HepG2 (cell line): Measurements from ENCODE around the gene PCSK5. TPM values are rescaled to one million over a fixed set of nuclear protein-coding genes. Genes with fewer than 3 reads are reported as not detected.
A peak's percentile ranks its signal among the peaks of the same experiment; 100 is the strongest.

Experiments used
- ATAC-seq: fragments of 200-7000 bp; cut with Tn5 transposase; 3 replicates; pipeline ENCODE4 v1.9.1; 2020; ENCODE audit warnings: mild to moderate bottlenecking, moderate library complexity
- BruUV-seq: library from RNA; stranded (reverse); fragments of 400-500 nt; replicated peaks from 2 replicates; lab custom pipeline; 2021; lab: Mats Ljungman, UMichigan
- CTCF ChIA-PET: fragments of 300-600 bp; formaldehyde crosslinking; extraction: SDS; loops from one replicate; lab custom pipeline; 2021; ENCODE audit warnings: low total read pairs, inconsistent platforms, low intra/inter-chr PET ratio; lab: Yijun Ruan, JAX
- POLR2A ChIA-PET: fragments of 350-600 bp; sonication (Branson Sonifier 250); formaldehyde crosslinking; loops from one replicate; lab custom pipeline; 2020; ENCODE audit warnings: antibody characterized with exemption, inconsistent platforms; lab: Yijun Ruan, JAX
- DNase-seq: peaks from one replicate; pipeline ENCODE4 v3.0.0-alpha.2; 2015; ENCODE audit warnings: low spot score
- FAIRE-seq: peaks from 3 replicates; lab custom pipeline; 2011; peaks lifted over from hg19 to GRCh38; lab: Jason Lieb, UNC
- H2AFZ ChIP-seq: one replicate; pipeline ENCODE4 v1.6.1; 2011; ENCODE audit warnings: low read length, inconsistent platforms
- H3K27ac ChIP-seq: fragments of 300-600 bp; 3 replicates; pipeline ENCODE4 v1.8.0; 2011; ENCODE audit warnings: mixed run types, mild to moderate bottlenecking, mixed read lengths, low read length, inconsistent platforms; ENCODE audit not compliant: insufficient read depth; ENCODE audit errors: extremely low read length
- H3K27me3 ChIP-seq, 2 experiments: fragments of 200-600 bp in 1 of 2; 2 replicates in 1 of 2; 3 replicates in 1 of 2; pipeline versions ENCODE4 v1.6.0 to v1.8.0; 2011; ENCODE audit warnings: low read length in 2 of 2, mild to moderate bottlenecking in 2 of 2, moderate library complexity in 2 of 2, inconsistent platforms in 1 of 2; ENCODE audit not compliant: insufficient read depth in 2 of 2, control insufficient read depth in 1 of 2
- H3K36me3 ChIP-seq, 2 experiments: fragments of 200-600 bp in 1 of 2; replicated peaks in 1 of 2; 2 replicates in 1 of 2; 3 replicates in 1 of 2; pipeline versions ENCODE4 v1.5.1 to v1.8.0; 2011; ENCODE audit warnings: low read length in 2 of 2, inconsistent platforms in 1 of 2; ENCODE audit not compliant: insufficient read depth in 2 of 2, control insufficient read depth in 1 of 2
- H3K4me1 ChIP-seq: 2 replicates; pipeline ENCODE4 v1.5.1; 2012; ENCODE audit warnings: low read length, inconsistent platforms; ENCODE audit not compliant: insufficient read depth
- H3K4me2 ChIP-seq: 2 replicates; pipeline ENCODE4 v1.6.0; 2011; ENCODE audit warnings: low read depth, low read length, inconsistent platforms
- H3K4me3 ChIP-seq, 3 experiments: fragments of 200-600 bp in 1 of 3; sonication (generic), shearing (Covaris generic) in 1 of 3; replicated peaks in 1 of 3; 2 replicates each; pipeline ENCODE4 v1.5.1; 2011 to 2016; ENCODE audit warnings: low read length in 3 of 3, inconsistent platforms in 2 of 3, low read depth in 2 of 3, mild to moderate bottlenecking in 2 of 3, control low read depth in 1 of 3, mixed read lengths in 1 of 3; ENCODE audit not compliant: insufficient read depth in 1 of 3
- H3K79me2 ChIP-seq: one replicate; pipeline ENCODE4 v1.6.1; 2011; ENCODE audit warnings: low read length, inconsistent platforms; ENCODE audit not compliant: insufficient read depth
- H3K9ac ChIP-seq: 2 replicates; pipeline ENCODE4 v1.6.0; 2011; ENCODE audit warnings: mild to moderate bottlenecking, low read depth, low read length, inconsistent platforms; ENCODE audit not compliant: insufficient read depth
- H3K9me3 ChIP-seq: 2 replicates; pipeline ENCODE4 v1.5.1; 2012; ENCODE audit warnings: mild to moderate bottlenecking, low read length
- H4K20me1 ChIP-seq: 2 replicates; pipeline ENCODE4 v1.6.0; 2011; ENCODE audit warnings: inconsistent platforms, mild to moderate bottlenecking, low read length, moderate library complexity; ENCODE audit not compliant: insufficient read depth
- CREM ChIP-seq, 2 experiments: sonication (generic) in 1 of 2; formaldehyde crosslinking in 1 of 2; IDR thresholded peaks; 2 replicates each; pipeline versions ENCODE4 v1.4.0 to v1.6.1; 2016 to 2020; ENCODE audit warnings: antibody characterized with exemption in 1 of 2, mild to moderate bottlenecking in 1 of 2, missing genetic modification reagents in 1 of 2
- EP300 ChIP-seq, 3 experiments: sonication (generic) in 1 of 3; formaldehyde crosslinking in 1 of 3; IDR thresholded peaks; 2 replicates each; pipeline versions ENCODE4 v1.5.1 to v1.6.1; 2011 to 2020; ENCODE audit warnings: low read depth in 2 of 3, low read length in 2 of 3, borderline replicate concordance in 1 of 3, improper control_type of control experiment in 1 of 3, mild to moderate bottlenecking in 1 of 3, missing genetic modification reagents in 1 of 3, moderate library complexity in 1 of 3
- FOXJ3 ChIP-seq: sonication (generic); formaldehyde crosslinking; IDR thresholded peaks from 2 replicates; pipeline ENCODE4 v1.4.0; 2020; ENCODE audit warnings: missing genetic modification reagents, mild to moderate bottlenecking, borderline replicate concordance
- IRF2 ChIP-seq: IDR thresholded peaks from 2 replicates; pipeline ENCODE4 v1.6.1; 2018; ENCODE audit warnings: missing genetic modification reagents, missing compliant biosample characterization
- KAT2B ChIP-seq: fragments of 150-350 bp; IDR thresholded peaks from 2 replicates; pipeline ENCODE4 v1.6.1; 2014; ENCODE audit warnings: low read depth, low read length, borderline replicate concordance
- KLF12 ChIP-seq: sonication (generic); formaldehyde crosslinking; IDR thresholded peaks from 2 replicates; pipeline ENCODE4 v1.4.0; 2020; ENCODE audit warnings: missing genetic modification reagents, borderline replicate concordance
- MED8 ChIP-seq: sonication (generic); formaldehyde crosslinking; IDR thresholded peaks from 2 replicates; pipeline ENCODE4 v1.8.1; 2023; ENCODE audit warnings: mild to moderate bottlenecking, missing genetic modification reagents; ENCODE audit not compliant: insufficient replicate concordance
- MIER3 ChIP-seq: IDR thresholded peaks from 2 replicates; pipeline ENCODE4 v1.6.1; 2016; ENCODE audit warnings: missing compliant biosample characterization, borderline replicate concordance
- PCBP1 ChIP-seq: fragments of 200-400 bp; formaldehyde crosslinking; IDR thresholded peaks from 2 replicates; pipeline ENCODE4 v1.6.1; 2017; ENCODE audit warnings: mild to moderate bottlenecking, low read depth, low read length, borderline replicate concordance
- POLR2AphosphoS2 ChIP-seq: IDR thresholded peaks from 2 replicates; pipeline ENCODE4 v1.6.1; 2011; ENCODE audit warnings: low read depth, low read length, improper control_type of control experiment
- RBM39 ChIP-seq: fragments of 200-400 bp; formaldehyde crosslinking; IDR thresholded peaks from one replicate; pipeline ENCODE4 v1.6.1; 2018; ENCODE audit warnings: antibody characterized with exemption, mild to moderate bottlenecking, low read depth, low read length; ENCODE audit not compliant: poor library complexity, severe bottlenecking
- RNF2 ChIP-seq: fragments of 450-650 bp; conservative IDR thresholded peaks from 2 replicates; pipeline ENCODE4 v1.6.1; 2016; ENCODE audit warnings: low read depth
- SOX13 ChIP-seq, 3 experiments: fragments of 450-650 bp in 1 of 3; sonication (generic) in 1 of 3; formaldehyde crosslinking in 1 of 3; IDR thresholded peaks in 2 of 3; conservative IDR thresholded peaks in 1 of 3; 2 replicates each; pipeline versions ENCODE4 v1.5.0 to v1.6.1; 2016 to 2020; ENCODE audit warnings: antibody characterized with exemption in 1 of 3, mild to moderate bottlenecking in 1 of 3, missing compliant biosample characterization in 1 of 3, missing genetic modification reagents in 1 of 3, moderate library complexity in 1 of 3
- TFDP2 ChIP-seq: sonication (generic); formaldehyde crosslinking; IDR thresholded peaks from 2 replicates; pipeline ENCODE4 v1.4.0; 2020; ENCODE audit warnings: missing genetic modification reagents
- THRA ChIP-seq: sonication (generic); formaldehyde crosslinking; IDR thresholded peaks from 2 replicates; pipeline ENCODE4 v1.4.0; 2020; ENCODE audit warnings: missing genetic modification reagents, borderline replicate concordance
- ZBTB21 ChIP-seq: sonication (generic); formaldehyde crosslinking; IDR thresholded peaks from 2 replicates; pipeline ENCODE4 v1.4.0; 2020; ENCODE audit warnings: missing genetic modification reagents
- ZNF10 ChIP-seq: sonication (generic); formaldehyde crosslinking; IDR thresholded peaks from 2 replicates; pipeline ENCODE4 v1.4.0; 2020; ENCODE audit warnings: mild to moderate bottlenecking, low read depth, missing genetic modification reagents, borderline replicate concordance
- ZNF296 ChIP-seq: sonication (generic); formaldehyde crosslinking; conservative IDR thresholded peaks from 2 replicates; pipeline ENCODE4 v1.5.0; 2020; ENCODE audit warnings: mild to moderate bottlenecking, missing genetic modification reagents
- ZNF615 ChIP-seq: sonication (generic); formaldehyde crosslinking; IDR thresholded peaks from 2 replicates; pipeline ENCODE4 v1.5.0; 2020; ENCODE audit warnings: mild to moderate bottlenecking, missing genetic modification reagents, borderline replicate concordance
- ZNF782 ChIP-seq: sonication (generic); formaldehyde crosslinking; IDR thresholded peaks from 2 replicates; pipeline ENCODE4 v1.4.0; 2020; ENCODE audit warnings: missing genetic modification reagents, mild to moderate bottlenecking, borderline replicate concordance
- in situ Hi-C: cut with HindIII; loops from 2 replicates; pipeline ENCODE4 v1.10.0; 2017; ENCODE audit warnings: low pct_unique_long_range_greater_than_20kb; ENCODE audit not compliant: extremely low pct_ligation_motif_present
- intact Hi-C: fragments of 100-400 bp; cut with micrococcal nuclease; formaldehyde crosslinking; loops from one replicate; pipeline ENCODE4 v1.10.0; 2022; ENCODE audit not compliant: unreplicated experiment
- polyA plus RNA-seq, 8 experiments: library from polyadenylated mRNA; depleted of rRNA in 3 of 8; stranded (reverse) in 7 of 8; unstranded in 1 of 8; fragments of >200 nt; fragmentation: Illumina TruSeq in 4 of 8; extraction: Trizol in 4 of 8; gene quantifications; 2 replicates each; pipeline versions ENCODE4 v1.2.1 to v1.2.3, GENCODE V29; 2011 to 2016; ENCODE audit warnings: low read depth in 4 of 8, missing spikeins in 1 of 8, mixed read lengths in 1 of 8; ENCODE audit not compliant: insufficient read depth in 1 of 8
- total RNA-seq, 5 experiments: library from RNA; depleted of rRNA; stranded (reverse); fragments of >200 nt; fragmentation: Illumina TruSeq; extraction: Trizol; gene quantifications; 2 replicates each; pipeline ENCODE4 v1.2.3, GENCODE V29; 2016; ENCODE audit warnings: low read depth in 1 of 5

The PCSK5 gene
- total and polyA plus RNA-seq, 2 of the 13 experiments (the other 11 are each of a cell fraction or from before 2014, with no cell fraction given): 0.55 to 0.66 TPM

- no peak for TF ChIP-seq PCBP1
- TF ChIP-seq THRA (CRISPR knock-in tag): peak; percentile 98
- TF ChIP-seq ZBTB21: peak; percentile 88
- peak; percentile 56; the same call in 1 of the 2 replicates for TF ChIP-seq IRF2
- TF ChIP-seq POLR2AphosphoS2: no peak
- no peak for TF ChIP-seq MIER3 (CRISPR knock-in tag)
- no peak for TF ChIP-seq SOX13 (IDR thresholded peaks at IDR 0.05)
- peak in 1 of 2 experiments; percentile 38; a peak in 1 of 4 replicates for TF ChIP-seq SOX13 (CRISPR knock-in tag; conservative IDR thresholded peaks at IDR 0.05 in 1 of 2, IDR thresholded peaks at IDR 0.05 in 1 of 2)
- TF ChIP-seq CREM (IDR thresholded peaks at IDR 0.05): peak; percentile 82
- no peak for TF ChIP-seq CREM (CRISPR knock-in tag; IDR thresholded peaks at IDR 0.05)
Observed at GRCh38 chr9:76374783-76375559, 484.5 kb downstream of the PCSK5 start (continued).

GRCh38 chr9:76377791-76378190 is 487.3 kb downstream of the PCSK5 start:
- ChIA-PET POLR2A (interaction anchor here (2.4 kb wide), 1 partner anchor 17 kb away, joined by 7 read pairs; the partner anchor contains the start of gene RFK), CTCF (no interaction called here)
- Histone ChIP-seq H3K4me3 (no peak overlapping the region), H4K20me1 (no peaks in the 10 kb centered on the region), H3K9ac (no peak overlapping the region), H3K4me2 (no peak overlapping the region), H2AFZ (no peak overlapping the region), H3K79me2 (no peaks in the 10 kb centered on the region), H3K36me3 (no peaks in the 10 kb centered on the region), H3K27ac (no peak overlapping the region), H3K27me3 (no peaks in the 10 kb centered on the region), H3K4me1 (peaks cover 30% of the 10 kb centered on the region), H3K9me3 (no peaks in the 10 kb centered on the region)
- ATAC-seq: no peak
- no TSS peak for BruUV-seq
- no peak for FAIRE-seq
- intact Hi-C loops (no loop called here), in situ Hi-C loops (no loop called here)
- no peak for DNase-seq
- TF ChIP-seq ZNF296 (CRISPR knock-in tag): no peak
- TF ChIP-seq FOXJ3 (CRISPR knock-in tag): no peak
- no peak for TF ChIP-seq TFDP2
- no peak for TF ChIP-seq RBM39
- TF ChIP-seq KLF12: no peak
- TF ChIP-seq KAT2B: no peak
- TF ChIP-seq MED8 (CRISPR knock-in tag): no peak
- no peak for TF ChIP-seq ZNF10 (CRISPR knock-in tag)
- no peak for TF ChIP-seq ZNF615 (CRISPR knock-in tag)
- TF ChIP-seq ZNF782 (CRISPR knock-in tag): no peak
- no peak for TF ChIP-seq EP300 (IDR thresholded peaks at IDR 0.05; ENCODE audit: low read depth in 2 of 2, low read length in 2 of 2)
- no peak for TF ChIP-seq EP300 (CRISPR knock-in tag; IDR thresholded peaks at IDR 0.05; ENCODE audit: borderline replicate concordance)
- TF ChIP-seq RNF2: no peak
